Inferior parietal cortex (tissue), 1 donor: ENCODE measurements around the gene PPFIA2.
A peak's percentile ranks its signal among the peaks of the same experiment; 100 is the strongest.
"Not testable (repeated sequence)": the region's sequence is repeated elsewhere in the genome, so short reads cannot be mapped to it uniquely, and the experiment has no call there.

Source experiments
- DNase-seq: peaks from one replicate; pipeline ENCODE4 v3.0.0-alpha.2; 2016; ENCODE audit errors: extremely low spot score

The PPFIA2 gene

DNA sequence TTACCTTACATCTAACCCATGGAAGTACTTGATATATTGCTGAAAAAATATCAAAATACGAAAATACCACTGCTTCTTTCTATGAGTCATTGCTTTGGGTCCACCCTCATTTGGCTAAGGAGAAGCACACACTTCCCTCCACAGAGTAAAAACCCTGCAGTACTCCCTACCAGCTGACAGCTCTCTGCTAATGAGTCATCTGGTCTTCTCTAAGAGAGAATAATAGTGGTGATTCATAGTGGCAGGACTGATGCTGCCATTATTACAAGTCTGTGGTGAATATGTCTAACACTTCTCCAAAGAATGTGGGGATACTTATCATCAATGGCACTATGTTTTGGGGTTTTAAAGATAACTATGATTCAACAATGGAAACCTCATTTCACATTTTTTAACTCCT is 90.7 kb downstream of the PPFIA2 start:
- no peak for DNase-seq

DNA sequence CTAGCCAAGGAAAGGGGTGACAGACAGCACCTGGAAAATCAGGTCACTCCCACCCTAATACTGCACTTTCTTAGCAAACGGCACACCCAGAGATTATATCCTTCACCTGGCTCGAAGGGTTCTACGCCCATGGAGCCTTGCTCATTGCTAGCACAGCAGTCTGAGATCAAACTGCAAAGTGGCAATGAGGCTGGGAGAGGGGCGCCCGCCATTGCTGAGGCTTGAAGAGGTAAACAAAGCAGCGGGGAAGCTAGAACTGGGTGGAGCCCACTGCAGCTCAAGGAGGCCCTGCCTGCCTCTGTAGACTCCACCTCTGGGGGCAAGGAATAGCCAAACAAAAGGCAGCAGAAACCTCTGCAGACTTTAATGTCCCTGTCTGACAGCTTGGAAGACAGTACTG is 99.8 kb downstream of the PPFIA2 start:
- not testable (repeated sequence) for DNase-seq

DNA sequence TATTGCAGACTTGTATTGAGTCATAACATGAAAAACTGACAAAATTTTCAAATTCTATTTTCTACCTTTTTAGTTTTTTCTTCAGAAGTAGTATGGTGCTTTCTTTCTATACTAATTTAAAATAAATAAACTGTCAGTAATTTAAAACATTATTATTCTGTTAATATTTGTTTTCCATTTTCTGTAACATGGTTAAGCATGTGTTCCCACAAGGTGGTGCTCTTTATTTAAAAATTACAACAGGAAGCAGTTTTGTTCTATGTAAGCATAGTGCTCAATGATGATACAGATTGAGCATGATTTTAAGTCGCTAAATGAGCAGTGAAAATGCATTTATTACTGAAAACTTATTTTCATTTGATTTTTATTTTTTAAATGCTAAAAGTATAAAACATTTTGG is 114.6 kb downstream of the PPFIA2 start:
- peak; percentile 78 for DNase-seq

DNA sequence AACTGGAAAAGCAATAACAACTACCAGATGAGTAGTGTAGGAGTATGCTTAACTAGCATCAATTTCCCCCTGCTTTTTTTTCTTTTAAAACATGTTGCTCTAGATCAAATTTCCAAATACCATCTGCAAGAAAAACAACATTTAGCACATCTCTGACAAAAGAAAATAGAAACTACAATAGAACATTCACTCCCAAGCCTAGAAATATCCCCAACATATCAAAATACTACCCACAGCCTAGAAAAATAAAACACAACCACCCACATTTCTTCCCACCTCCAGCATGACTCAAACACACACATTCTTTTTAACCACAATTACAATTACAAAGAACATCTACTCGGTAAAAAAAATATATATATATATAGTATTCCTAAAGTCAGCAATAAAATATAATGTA is 120.0 kb downstream of the PPFIA2 start:
- DNase-seq = no peak

DNA sequence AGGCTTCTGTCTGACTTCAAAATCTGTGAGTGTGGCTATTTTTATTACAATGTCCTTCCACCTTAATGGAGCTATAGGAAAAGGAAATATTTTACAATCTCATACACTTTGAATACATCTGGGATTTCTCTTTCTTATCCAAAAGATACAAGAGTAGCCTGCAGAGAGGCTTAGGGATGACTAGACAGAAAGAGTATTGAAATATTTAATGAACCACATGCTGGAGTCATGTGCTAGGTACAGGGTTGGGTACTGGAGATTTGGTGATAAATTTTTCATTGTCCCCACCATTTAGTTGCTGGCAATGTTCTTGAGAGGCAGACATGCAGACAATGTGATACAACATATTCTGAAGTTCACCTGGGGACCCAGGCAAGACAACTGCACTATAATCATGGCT is 126.0 kb downstream of the PPFIA2 start:
- no peak for DNase-seq

DNA sequence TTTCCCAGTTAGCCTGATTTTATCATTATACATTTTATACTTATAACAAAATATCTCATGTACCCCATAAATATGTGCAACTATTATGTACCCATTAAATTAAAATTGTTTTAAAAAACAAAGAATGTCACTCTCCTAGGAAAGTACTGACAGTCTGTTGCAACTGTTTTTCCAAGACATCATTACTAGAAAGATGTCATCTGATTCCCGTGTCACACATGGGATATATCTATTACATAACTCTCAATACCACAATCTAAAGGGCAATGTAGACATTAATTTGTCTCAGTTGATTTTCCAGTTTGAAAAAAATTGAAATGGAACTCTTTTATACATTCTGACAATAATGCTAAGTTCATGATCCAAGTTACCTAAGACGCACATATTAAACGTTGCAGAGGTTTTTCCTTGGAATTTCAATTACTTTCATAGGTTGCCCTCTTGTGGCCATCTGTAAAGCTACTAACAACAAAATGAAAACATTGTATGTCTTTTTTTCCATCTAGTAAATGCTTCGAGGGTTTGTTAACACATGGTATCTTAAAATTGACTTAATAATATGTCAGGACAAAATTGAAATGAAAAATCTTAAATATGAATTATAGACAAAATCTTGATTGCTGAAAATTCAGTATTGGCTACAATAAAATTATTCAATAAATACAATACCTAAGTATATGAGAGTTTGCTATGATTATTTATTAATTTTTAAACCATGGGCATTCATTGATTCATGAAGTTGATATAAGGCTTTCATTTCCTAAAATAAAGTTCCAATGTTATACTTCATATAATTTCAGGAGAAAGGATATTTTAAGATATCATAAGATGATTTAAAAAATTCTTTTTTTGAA is 131.6 kb downstream of the PPFIA2 start:
- peak; percentile 86 for DNase-seq

DNA sequence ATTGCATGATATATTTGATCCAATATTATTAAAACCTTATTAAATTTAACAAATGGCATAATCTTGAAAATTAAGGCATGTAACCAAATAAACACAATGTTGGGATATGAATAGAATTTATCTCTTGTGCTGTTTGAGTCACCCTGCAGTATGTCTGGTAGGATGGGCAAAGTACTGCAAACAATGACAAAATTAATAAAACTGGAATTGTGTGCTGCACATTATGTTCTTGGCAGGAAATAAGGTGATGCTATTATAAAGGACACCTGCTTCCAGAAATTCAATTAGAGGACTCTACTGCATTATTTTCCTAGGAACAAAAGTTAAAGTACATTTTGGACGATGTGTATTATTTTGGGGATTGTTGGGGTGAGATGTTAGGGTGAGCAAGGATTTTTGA is 132.7 kb downstream of the PPFIA2 start:
- no peak for DNase-seq

DNA sequence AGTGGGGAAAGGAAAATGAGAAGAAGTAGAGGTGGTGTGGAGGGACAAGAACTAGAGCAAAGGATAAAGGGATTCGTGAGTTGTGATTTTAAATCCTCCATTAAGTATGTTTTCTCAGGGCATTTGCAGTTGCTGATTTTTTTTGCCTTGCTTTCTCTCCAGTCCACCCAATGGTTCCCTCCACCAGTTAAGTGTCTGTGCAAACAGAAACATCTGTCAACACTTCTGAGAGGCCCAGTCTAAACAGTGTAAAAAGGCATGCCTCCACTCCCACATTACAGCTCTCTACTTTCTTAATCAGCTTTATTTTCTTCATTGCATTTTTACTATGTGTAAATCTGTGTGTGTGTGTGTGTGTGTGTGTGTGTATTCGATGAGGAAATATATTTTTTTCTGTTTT is 141.2 kb downstream of the PPFIA2 start:
- DNase-seq = no peak

DNA sequence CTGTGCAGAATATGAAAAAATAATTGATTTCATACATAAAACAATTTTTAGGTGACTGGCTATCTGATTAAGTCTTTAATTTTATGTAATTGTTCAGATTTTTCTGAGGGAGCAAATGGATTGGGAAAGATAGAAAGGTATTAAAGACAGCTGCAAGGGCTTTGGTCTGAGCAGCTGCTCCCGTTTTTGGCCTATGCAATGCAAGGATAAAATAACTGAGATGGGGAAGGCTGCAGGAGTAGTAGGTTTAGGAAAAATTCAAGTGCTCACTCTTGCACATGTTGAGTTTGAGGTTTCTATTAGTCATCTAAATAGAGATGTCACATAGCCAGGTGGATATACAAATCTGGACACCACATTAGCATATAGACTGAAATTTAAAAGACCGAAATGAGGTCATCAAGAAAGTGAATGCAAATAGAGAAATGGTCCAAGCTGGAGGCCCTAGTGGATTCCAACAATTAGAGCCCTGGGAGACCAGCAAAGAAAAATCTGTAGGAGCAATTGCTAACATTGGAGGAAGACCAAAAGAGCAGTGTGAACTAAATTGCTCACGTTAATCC is 144.0 kb downstream of the PPFIA2 start:
- DNase-seq = no peak

DNA sequence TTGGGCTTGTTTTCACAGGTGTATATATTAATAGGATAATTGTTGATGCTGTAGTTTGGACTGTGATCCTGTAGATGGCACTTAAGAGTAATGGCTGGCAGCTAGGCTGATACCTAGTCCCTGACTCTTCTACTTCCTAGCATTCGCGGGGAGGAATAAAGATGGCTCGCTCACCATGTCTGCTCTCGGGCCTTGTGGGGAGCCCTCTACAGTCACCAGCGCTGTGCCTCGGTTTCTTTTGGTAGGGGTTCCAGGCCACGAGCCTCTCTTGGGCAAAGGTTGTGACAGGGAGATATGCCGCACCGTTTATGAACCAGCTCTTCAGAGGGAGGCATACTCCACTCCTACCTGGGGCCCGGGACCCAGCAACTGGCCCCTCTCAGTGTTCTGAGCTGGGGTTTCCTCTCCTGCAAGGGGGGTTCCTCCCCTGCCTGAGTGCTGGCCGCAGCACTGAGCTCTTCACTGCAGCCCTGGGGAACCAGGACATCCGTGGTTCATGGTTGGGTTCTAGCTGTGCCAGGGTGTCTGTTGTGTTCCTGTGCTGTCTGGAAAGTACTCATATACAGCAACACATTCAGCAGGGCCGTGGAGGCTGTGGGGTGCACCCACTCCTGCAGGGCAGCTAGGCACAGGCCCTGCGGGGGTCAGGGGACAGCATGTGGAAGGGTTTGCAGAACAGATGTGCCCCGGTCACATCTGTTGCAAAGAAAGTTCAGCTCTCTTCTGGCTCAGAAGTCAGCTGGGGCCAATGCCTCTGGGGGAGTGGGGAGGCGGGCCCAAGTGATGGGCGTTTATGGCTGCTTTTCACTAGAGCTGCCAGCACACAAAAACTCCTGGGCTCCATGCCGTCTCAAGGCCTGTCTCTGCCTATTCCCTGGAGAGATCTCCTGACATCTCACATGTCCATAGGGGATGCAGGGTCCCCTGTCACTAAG is 147.9 kb downstream of the PPFIA2 start:
- DNase-seq = no peak

DNA sequence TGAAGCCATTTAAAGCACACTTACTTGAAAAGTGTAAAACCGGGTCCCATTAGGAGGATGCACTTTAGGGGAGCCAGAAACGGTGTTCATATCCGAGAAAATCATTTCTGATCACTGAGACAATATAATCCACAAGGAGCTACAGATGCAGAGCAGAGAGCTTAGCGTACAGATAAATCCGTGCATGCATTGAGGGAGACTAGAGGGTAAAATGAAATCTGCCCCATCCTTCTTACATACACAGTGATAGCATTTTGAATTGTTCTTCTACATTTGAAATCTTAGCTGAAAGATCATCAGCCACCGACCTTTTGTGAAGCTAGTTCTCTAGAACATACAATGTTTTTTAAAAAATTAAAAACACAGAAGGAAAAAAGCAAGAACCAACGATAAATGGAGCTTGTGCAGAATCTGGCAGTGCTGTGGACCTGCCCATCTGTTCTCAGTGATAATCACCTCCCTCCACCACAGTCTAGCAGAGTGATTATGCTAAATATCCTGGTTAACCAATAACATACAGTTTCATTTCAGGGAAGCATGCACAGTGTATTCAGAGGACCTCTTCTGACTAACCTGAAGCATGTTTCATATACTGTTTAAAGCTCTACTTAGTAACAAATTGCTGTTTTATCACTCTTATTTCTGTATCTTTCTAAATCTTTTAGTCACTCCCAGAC is 161.1 kb downstream of the PPFIA2 start:
- peak; percentile 46 for DNase-seq

DNA sequence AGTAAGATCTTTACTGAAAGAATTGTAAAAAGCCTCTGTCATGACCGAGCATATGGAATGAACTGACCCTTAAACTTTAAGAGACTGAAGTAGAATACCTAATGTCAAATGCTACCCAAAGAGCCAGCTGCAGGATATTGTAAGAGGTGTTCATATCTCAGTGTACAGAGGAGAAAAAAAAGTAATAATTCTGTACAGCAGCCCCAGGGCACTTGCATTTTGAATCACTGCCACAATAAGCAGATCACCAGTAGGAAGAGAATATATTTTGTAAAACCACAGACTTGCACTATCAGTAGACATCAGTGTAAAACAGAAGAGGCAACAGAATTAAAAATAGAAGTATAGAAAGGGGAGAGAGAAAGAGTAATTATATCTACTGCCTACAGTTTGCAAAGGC is 162.6 kb downstream of the PPFIA2 start:
- DNase-seq = no peak

DNA sequence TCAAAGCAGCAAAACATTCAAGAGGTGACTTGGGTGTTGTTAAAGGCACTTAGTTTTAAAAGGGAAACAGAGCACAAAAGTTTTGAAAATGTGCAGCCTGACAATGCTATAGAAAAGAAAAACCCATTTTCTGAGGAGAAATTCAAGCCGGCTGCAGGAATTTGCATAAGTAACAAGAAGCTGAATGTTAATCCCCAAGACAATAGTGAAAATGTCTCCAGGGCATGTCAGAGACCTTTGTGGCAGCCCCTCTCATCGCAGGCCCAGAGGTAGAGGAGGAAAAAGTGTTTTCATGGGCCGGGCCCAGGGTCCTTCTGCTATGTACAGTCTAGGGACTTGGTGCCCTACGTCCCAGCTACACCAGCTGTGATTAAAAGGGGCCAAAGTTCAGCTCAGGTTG is 167.9 kb downstream of the PPFIA2 start:
- DNase-seq = no peak

DNA sequence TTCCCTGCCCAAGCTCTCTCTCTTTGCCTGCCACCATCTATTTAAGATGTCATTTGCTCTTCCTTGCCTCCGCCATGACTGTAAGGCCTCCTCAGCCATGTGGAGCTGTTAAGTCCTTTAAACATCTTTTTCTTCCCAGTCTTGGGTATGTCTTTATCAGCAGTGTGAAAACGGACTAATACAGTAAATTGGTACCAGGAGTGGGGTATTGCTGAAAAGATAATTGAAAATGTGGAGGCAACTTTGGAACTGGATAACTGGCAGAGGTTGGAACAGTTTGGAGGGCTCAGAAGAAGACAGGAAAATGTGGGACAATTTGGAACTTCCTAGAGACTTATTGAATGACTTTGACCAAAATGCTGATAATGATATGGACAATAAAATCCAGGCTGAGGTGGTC is 168.4 kb downstream of the PPFIA2 start:
- not testable (repeated sequence) for DNase-seq

DNA sequence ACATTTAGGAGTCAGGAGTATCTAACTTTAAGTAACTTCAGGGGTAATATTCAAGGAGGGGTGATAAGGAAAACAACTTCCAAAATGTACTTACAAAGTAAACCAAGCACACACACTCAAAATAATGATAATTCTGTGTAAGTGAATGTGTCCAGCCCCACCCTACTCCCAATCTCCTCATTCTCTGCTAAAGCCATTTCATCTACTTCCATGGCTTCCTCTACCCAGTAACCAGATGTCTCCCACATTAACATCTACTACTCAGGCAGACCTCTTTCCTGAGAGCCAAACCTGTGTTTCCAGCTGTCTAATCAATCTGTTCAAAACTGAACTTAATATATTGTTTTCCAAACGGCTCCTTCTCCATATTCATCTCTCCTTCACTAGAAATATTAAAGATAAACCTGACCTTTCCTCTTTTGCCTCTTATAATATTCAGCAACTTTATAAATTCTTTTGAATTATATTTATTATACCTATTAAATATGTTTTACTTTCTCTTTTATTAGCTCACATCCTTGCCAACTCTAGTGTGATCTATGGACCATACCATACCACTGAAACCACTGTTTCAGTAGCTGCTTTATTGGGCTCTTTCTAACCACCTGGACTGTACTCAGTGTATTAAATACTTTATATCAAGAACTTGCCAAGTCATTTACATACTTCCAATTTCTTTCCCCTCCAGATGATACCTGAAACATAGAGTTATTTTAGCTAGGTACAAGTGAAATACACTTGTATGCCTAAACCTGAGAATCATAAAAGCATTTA is 170.7 kb downstream of the PPFIA2 start:
- DNase-seq = no peak

DNA sequence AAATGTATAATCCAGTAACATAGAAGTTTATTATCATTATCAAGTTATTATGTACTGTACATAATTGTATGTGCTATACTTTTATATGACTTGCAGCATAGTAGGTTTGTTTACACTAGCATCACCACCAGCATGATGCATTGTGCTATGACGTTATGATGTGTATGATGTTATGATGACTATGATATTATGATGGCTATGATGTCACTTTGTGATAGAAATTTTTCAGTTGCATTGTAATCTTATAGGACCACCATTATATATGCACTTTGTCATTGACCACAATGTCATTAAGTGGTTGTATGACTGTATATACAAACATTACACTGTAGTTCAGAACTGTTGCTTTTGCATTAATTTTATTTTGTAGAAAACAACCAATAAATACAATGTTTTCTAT is 173.4 kb downstream of the PPFIA2 start:
- DNase-seq = no peak

DNA sequence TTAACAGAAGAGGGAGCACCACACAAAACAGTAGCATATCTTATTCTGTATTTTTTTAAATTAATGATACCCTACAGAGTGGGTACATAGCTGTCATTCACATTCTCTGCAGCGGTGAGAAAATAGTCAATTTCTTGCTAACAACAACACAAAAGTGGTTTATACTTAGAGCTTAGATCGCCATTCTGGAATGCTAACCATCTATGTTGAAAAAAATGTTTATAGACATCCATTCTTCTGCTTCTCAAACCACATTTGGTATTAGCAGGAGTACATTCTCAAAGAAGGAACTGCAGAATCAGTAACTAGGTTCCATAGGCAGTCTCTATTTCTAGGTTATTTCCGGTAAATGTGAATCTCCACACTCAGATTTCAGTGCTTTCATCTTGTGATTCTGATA is 185.9 kb downstream of the PPFIA2 start:
- DNase-seq = no peak

DNA sequence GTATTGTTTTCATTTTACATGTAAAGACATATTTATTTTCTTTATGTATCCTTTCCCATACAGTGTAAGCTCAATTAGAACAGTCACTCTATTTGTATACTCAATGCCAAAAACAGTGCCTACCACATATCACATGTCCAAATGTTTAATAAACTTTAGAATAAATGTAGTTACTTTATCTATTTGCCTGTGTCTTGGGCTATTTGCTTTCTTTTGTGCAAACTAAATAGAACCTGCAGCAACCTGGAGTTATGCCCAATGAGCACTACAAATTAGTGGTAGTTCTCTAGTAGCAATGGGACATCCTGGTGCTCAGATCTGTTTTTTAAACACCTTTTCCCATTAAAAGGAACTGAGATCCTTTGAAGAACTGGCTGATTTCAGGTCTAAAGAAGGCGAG is 186.7 kb downstream of the PPFIA2 start:
- no peak for DNase-seq

DNA sequence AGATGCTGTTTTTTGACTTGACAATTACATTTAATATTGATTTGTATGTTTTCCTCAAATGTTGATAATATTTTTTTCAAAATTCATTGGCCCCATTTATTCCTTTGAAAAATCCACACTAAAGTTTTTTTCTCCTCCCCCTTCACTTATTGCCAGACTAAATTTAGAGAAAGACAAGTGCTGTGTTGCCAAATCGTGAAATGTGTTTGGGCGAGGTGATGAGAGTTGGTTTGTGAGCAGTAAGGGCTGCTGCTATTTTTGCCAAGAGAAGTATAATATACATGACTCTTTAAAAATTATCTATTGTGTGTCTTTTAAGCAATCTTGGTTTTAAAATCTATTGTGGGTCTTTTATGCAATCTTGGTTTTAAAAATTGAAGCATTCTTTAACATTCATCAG is 188.9 kb downstream of the PPFIA2 start:
- DNase-seq = no peak

DNA sequence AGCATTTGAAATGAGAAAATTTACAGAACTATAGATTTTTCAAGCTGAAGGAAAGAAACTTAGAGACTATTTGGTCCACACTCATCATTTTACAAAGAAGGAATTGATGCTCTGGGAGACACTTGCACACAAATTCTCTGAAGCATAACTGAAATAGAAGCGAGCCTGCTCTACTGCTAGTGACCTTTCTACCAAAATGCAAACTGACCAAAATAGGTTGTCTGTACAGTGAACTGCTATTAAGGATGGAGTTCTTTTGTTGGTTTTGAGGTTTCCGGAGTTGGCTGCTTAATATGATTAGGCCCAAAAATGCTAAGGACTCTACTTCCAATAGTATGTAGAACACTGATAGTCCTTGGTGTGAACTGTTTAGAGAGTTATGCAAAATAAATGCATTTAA is 194.9 kb downstream of the PPFIA2 start:
- DNase-seq = no peak

DNA sequence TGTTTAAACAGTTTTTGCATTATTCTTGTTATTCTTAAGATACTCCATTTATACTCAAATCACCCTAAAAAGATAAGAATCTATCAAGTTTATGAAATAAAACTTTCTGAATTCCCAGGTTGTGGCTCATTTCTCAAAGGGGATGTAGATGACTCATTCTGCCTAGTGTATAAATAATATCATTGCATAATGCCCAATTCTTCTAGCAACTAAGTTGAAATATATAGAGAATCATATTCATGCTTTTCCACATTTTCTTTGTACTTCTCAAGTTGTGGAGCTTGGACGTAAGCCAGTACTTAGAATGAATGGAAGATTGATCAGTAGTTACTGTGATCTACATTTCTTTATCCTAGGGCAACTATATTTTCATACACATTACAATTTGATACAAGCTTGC is 201.1 kb downstream of the PPFIA2 start:
- DNase-seq = no peak
